GM19467 (cell line): Measurements from ENCODE around the gene BCAP31.
"Not testable (repeated sequence)": the region's sequence is repeated elsewhere in the genome, so short reads cannot be mapped to it uniquely, and the experiment has no call there.

Experiments
- ATAC-seq: cut with Tn5 transposase; IDR thresholded peaks from one replicate; pipeline ENCODE4 v1.9.1; 2021; ENCODE audit warnings: mild to moderate bottlenecking, moderate library complexity; ENCODE audit not compliant: unreplicated experiment

BCAP31 gene

DNA sequence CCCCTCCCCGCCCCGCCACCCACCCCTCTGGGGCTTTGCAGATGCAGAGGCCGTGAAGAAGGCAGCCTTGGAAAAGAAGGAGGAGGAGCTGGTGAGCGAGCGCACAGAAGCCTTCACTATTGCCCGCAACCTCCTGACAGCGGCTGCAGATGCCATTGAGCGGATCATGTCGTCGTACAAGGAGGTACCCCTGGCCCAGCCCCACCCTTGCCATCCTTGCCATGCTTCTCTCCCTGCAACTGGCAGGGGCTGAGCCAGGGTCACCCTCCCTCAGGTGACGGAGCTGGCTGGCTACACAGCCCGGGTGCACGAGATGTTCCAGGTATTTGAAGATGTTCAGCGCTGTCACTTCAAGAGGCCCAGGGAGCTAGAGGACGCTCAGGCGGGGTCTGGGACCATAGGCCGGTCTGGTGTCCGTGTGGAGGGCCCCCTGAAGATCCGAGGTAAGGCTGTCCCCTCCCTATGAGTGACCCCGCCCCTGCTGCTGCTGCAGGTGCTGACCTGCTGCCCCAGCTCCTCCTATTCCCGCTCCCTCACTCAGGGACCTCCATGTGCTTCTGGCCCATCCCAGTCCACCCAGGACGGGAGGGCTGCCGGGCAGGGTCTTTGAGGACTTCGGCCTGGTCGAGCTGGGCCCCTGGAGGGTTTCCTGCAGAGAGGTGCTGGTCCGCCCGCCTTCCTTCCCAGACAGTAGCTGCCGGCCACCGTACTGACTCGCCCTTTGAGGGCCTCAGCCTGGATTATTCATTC is 12.1 kb upstream of the BCAP31 start:
- ATAC-seq = no peak

DNA sequence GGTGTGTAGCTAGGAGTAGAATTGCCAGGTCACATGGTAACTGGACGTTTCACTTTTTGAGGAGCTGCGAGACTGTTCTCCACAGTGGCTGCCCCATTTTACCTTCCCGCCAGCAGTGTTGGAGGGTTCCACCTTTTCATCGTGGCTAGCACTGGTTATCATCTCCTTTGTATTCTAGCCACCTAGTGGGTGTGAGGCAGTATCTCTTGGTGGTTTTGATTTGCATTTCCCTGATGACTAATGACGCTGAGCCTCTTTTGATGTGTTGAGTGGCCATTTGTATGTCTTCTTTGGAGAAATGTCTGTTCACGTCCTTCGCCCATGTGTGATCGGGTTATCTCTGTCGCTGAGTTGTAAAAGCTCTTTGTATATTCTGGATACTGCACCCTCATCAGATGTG is 11.1 kb upstream of the BCAP31 start:
- ATAC-seq = no peak

DNA sequence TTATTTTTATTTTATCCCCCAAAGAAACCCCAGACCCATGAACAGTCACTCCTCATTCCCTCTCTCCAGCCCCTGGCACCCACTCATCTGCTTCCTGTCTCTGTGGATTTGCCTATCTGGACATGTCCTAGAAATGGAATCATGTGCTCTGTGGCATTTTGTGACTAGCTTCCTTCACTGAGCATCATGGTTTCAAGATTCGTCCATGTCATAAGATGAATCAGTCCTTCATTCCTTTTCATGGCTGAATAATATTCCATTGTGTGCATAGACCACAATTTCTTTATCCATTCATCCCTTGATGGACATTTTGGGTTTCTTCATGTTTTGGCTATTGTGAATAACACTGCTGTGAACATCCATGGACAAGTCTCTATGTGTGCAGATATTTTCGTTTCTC is 10.7 kb upstream of the BCAP31 start:
- ATAC-seq = no peak

DNA sequence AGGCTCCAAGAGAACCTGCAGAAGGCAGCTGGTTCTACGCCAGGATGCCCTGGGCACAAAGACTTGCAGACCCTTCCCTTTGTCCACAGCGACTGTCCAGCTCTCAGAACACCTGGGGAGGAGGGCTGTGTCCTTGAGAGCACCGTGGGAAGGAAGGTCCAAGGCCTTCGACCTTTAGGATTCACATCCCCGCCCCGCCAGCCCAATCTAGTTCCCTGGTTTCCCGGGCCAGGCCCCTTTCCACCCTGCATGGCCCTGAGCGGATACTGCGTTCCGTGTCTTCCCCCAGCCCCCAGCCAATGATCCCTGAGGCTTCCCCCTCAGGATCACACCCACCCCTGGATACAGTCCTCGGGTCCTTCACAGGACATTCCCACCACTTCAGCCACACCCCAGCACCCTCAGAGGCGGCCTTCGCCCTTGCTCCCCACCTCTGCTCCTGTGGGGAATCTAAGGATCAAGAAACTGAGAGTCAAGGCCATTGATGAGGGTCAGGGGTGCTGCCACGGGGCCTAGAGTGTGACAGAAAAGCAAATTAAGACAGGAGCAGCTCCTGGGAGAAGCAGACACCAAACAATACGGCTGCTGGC is 9.6 kb upstream of the BCAP31 start:
- no peak for ATAC-seq

DNA sequence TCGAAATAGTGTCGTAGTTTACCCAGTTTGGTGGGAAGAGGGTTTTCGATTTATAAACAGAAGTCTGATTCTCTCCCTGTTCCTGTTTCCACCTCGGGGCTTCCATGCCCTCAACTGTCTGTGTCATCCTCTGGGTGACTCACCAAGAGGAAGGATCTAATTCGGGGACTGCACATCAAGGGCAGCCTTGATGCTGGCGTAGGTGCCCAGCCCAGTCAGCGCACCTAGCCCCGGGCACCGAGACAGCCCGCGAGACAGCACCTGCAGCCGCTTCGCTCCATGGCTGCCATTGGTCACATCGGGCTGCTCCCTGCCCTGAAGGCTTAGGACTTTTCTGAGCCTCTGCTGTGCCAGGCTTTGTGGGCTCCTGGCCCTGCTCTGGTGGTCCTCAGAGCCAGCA is 8.2 kb upstream of the BCAP31 start:
- ATAC-seq = no peak

DNA sequence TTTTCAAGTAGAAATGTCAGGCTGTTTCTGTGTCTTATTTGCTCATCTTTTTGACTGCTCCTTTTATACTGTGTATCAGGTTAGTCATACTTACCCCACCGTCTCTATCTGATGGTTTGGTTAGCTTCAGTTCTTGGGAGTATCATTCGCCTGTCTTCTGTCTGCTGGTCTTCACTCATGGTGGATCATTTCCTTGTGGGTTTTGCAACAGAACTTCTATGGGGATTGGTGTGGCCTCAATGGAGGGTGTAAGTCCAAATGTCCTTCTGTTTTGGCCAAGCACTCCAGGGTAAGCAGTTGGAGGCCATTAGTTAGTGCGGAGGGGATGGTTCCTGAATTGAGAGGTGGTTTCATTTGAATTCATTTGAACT is 7.6 kb upstream of the BCAP31 start:
- no peak for ATAC-seq

DNA sequence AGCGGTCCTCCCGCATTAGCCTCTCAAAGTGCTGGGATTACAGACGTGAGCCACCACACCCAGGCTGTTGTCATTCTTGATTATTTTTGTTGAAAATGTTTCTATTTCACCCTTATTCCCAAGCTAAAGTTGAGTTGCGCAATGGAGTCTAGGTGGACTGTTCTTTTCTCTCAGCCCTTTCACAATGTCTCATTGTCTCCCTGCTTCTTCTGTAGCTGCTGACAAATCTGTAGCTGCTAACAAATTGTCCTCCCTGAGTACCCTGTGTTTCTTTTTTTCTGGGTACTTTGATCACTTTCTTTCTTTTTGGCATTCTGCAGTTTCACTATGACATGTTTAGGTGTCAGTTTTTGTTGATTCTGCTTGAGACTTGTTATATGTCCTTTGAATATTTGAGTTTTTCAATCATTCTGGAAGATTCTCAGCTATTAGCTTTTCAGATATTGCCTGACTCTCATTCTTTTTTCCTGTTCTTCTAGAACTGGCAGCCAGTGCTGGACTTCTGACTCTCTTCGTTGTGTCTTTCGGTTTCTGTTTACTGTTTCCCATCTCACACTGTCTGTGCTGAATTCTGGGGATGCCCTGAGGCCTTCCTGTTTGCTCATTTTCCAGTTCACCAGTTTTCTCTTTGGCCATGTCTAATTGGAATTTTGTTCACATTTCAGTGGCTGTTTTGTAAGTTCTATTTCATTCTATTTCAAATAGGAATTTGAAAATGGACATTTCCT is 7.1 kb upstream of the BCAP31 start:
- no peak for ATAC-seq

DNA sequence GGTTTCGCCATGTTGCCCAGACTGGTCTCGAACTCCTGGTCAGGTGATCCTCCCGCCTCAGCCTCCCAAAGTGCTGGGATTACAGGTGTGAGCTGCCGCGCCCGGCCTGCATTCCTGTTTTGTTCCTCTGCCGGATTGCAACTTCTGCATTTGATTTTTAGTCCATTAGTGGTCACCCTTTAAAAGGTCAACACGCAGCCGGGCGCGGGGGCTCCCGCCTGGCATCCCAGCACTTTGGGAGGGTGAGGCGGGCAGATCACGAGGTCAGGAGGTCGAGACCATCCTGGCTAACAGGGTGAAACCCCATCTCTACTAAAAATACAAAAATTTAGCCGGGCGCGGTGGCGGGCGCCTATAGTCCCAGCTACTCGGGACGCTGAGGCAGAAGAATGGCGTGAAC is 5.9 kb upstream of the BCAP31 start:
- not testable (repeated sequence) for ATAC-seq

DNA sequence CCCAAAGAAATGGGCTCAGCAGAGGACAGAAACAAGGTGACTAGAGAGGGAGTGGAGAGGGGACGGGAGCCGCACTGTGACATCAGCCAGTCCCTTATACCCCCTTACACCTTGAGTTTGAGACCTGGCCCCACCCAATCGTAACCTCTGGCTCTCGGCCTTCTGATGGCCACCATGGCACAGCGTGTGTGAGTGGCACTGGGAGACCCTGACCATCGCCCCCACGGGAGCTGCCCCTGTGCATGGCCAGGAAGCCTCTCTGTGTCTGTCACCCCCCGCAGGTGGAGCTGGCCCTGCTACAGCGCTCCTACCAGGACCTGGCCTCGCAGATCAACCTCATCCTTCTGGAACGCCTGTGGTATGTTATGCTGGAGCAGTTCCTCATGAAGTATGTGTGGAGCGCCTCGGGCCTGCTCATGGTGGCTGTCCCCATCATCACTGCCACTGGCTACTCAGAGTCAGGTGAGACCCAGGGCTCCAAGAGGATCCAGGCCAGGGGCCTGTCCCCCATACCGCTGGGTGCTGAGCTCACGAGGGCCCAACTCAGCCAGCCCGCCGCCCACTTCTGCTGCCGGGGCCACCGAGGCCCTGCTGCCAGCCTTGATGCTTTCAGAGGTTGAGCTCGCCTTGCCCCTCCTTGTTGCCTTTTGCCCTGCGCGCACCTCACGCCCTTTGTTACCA is 4.9 kb upstream of the BCAP31 start:
- no peak for ATAC-seq

DNA sequence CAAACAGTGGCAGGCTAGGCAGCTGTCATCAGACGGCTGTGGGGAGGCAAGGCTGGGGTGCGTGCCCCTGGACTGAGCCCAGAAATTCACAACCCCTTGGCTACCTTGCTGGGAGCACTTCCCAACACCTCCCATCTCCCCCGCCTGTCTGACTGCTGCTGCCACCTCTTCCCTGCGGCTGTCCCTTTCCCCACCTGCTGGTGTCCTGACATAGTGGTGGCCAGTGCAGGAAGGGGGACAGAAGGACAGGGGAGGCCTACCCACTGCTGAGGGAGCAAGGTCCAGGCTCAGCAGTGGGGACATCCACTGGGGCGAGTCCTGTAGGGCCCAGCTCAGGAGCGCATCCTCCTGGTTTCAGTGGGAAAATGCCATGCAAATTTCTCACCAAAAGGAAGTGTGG is 3.9 kb upstream of the BCAP31 start:
- ATAC-seq = no peak

DNA sequence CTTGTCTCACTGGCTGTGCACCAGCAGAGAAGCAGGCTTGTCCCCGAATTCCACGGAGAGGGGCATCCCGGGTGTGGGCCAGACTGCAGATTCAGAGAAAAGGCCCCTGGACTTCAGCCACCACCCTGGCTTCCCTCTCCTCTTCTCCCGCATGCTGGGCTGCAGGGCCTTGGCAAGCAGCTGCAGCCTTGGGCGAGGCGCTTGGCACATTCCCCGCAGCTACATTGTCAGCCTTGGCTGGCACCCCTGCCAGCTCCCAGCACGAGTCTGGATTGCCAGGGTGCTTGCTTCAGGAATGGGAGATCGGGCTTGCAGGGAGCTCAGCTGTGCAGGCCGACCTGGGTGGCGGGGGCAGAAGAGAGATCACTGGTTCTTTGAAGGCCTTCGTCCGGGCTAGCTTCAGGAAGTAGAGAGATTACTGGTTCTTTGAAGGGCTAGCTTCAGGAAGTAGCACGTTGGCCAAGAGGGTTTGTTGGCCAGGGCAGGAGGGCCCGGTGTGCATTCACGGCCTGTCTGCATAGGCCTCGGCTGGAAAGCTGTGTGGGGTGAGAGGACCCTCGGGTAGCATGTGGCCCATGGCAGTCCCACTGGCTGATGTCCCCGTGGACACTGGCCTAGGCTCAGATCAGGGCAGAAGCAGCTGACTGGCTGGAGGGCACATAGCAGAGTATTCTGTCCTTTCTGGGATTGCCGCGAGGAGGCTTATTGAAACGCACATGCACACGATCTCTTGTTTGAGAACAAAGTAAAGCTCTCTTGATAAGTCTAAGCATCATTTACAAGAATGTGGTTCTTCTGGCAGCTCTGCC is 3.1 kb upstream of the BCAP31 start:
- ATAC-seq = no peak

DNA sequence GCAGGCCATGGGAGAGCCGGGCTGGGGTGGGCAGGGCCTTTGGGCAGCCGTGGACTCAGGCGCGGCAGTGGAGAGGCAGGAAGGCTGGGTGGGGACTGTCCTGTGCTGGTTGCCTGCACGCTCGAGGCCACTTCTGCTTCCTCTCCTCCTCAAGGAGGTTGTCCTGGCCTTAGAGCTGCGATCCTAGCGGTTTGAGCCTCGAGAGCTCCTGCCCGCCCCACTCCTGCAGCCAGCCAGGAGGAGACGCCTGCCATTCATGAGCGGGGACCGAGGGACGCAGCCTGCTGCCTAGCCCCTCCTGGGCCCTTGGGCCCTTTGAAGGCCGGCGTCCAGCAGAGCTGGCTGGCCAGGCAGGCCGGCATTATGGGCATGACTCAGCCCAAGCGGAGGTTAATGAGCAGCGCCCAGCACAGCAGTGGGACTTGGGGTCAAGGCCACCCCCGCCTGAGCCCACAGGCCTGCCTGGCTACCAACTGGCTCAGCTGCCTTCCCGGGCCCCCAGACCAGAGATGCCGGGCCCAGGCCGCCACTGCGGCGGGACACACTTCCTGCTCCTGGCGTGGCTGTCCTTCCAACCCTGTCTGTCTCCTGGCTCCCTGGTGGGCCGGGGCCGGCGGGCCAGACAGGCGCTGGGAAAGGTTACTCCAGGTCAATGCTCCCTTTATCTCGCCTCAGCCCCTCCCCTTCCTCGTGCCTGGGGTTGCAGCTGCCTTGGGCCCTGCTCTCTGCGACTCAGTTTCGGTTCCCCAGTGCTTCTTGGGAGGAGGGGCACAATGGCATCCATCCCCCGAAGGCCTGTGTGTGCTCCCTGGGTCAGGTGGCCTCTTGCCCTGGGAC is 2.3 kb upstream of the BCAP31 start:
- no peak for ATAC-seq

DNA sequence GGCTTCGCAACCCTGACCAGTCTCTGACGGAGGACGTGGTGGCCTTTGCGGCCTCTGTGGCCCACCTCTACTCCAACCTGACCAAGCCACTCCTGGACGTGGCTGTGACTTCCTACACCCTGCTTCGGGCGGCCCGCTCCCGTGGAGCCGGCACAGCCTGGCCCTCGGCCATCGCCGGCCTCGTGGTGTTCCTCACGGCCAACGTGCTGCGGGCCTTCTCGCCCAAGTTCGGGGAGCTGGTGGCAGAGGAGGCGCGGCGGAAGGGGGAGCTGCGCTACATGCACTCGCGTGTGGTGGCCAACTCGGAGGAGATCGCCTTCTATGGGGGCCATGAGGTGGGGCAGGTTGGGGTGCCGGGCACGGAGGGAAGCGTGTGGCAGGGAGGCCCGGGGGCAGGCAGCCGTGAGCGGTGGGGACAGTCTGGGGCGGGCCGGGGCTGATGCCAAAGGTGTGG is 1.7 kb upstream of the BCAP31 start:
- no peak for ATAC-seq

DNA sequence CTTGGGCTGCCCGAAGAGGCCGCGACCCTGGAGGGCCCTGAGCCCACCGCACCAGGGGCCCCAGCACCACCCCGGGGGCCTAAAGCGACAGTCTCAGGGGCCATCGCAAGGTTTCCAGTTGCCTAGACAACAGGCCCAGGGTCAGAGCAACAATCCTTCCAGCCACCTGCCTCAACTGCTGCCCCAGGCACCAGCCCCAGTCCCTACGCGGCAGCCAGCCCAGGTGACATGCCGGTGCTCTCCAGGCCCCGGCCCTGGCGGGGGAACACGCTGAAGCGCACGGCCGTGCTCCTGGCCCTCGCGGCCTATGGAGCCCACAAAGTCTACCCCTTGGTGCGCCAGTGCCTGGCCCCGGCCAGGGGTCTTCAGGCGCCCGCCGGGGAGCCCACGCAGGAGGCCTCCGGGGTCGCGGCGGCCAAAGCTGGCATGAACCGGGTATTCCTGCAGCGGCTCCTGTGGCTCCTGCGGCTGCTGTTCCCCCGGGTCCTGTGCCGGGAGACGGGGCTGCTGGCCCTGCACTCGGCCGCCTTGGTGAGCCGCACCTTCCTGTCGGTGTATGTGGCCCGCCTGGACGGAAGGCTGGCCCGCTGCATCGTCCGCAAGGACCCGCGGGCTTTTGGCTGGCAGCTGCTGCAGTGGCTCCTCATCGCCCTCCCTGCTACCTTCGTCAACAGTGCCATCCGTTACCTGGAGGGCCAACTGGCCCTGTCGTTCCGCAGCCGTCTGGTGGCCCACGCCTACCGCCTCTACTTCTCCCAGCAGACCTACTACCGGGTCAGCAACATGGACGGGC is 1.0 kb upstream of the BCAP31 start:
- ATAC-seq = no peak

DNA sequence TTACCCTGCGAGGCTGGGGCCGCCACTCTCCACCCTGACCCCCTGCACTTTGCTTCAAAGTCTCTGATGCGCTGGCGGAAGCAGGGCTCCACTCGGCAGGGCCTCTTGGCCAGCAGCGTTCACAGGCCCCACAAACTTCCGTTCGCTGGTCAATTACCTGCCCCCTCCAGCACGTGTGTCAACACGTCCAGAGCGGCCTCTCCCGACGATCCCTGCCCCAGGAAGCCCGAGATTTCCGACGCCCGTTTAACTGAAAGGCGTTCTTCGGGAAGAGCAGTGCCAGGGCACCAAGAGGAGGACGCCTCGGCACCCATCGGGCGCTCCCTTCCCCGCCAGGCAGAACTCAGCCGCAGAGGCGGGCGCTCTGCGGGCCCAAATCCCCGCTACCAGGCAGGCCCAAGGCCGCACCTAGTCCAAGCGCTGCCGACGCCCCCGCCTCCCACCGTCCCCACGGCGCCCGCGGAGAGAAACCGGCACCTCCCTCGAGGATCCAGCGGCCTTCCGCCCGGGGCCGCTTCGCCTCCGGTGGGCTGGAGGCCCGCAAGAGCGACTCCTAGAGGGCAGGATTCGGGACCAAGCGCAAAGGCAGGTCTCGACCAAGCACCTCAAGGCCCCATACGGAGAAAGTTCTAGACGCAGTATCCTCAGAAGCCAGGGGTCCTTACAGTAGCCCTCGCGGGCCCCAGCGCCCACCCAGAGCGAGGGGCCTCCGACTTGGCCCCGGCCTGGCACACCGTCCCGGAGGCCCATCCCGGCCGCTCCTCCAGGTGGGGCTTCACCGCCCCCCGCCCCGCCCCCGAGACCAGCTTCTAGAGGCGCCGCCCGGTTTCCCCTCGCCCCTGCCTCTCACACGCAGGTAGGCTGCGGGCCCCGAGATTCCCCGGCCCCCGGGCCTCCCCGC is 586 bp downstream of the BCAP31 start:
- ATAC-seq = peak; percentile 19

DNA sequence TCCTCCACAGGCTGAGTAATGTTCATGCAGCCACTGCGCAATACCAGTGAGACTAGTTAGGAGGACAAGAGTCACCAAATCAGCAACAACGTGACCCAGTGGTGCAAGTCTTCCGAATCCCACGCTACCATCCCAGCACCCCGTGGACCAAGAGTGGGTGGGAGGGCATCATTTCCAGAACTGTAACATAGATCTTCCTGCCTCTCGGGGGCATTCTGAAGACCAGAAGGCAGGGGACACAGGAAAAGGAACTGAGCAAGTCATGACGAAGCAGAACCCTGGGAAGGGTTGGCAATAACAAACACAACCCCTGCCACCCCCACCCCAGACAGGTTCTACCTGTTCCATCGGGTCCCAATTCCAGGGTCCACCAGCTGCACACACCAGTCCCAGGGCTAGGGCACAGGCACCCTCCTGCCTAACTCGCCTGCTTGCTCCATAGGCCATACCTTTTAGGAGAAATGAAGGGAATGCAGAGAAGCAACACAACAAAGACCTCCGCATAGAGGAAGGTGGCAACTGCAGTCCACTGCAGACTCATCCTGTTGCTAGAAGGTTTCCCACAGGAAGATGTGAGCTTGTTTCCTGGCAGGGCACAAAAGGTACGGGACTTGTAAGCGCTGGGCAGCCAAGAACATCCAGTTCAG is 1.4 kb downstream of the BCAP31 start:
- ATAC-seq = no peak

DNA sequence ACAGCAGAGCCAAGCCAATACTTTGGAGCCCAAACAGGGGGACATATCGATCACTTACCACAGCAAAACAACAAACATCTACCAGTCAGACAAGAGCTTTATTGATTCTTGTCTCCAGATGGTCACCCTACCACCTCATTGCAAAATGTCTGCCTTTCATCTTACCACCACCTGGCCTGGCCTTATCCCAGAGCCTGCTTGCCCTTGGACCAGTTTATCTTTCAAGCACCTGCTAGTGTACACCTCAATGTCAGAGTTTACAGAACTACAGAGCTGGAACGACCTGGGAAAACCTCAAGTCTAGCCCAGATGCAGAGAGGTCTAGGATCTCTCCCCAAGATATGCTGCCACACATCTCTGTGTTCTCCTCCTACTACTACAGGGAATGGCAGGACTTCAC is 4.5 kb downstream of the BCAP31 start:
- no peak for ATAC-seq

DNA sequence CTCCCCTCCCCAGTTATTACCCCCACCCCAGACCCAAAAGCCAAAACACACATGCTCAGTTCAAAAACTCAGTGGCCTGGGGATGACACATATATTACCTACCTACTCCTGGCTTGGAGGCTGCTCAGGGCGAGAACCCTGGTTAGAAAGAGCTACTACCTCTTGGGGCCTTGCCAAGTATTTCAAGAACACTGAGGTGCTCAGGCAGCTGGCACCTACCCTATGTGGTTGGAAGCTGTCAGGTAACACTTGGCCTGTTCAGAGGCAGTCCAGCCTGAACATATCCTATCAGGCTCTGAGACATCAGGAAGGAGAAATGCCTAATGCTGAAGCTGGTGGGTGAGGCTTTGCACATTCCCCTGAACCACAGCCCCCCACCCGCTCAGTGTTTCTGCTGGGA is 4.9 kb downstream of the BCAP31 start:
- ATAC-seq = no peak
